8988T (cell line): ENCODE measurements around the gene DGCR8.
"Not testable (repeated sequence)": the region's sequence is repeated elsewhere in the genome, so short reads cannot be mapped to it uniquely, and the experiment has no call there.

Experiments
- DNase-seq: peaks from one replicate; pipeline ENCODE4 v3.0.0; 2011

Gene DGCR8

GRCh38 chr22:20053407-20054033, 26.5 kb upstream of the DGCR8 start:
- no peak for DNase-seq

- DNase-seq: no peak
These were observed 26.0 kb upstream of the DGCR8 start for GRCh38 chr22:20054034-20054427.

- DNase-seq: no peak
These were observed 25.6 kb upstream of the DGCR8 start for GRCh38 chr22:20054485-20054884.

- DNase-seq: no peak
These were observed 24.9 kb upstream of the DGCR8 start for GRCh38 chr22:20055144-20055543.

GRCh38 chr22:20055654-20056053, 24.4 kb upstream of the DGCR8 start:
- DNase-seq: no peak

GRCh38 chr22:20056161-20056560, 23.9 kb upstream of the DGCR8 start:
- no peak for DNase-seq

- no peak for DNase-seq
These were observed 23.2 kb upstream of the DGCR8 start for GRCh38 chr22:20056696-20057386.

GRCh38 chr22:20057596-20058268, 22.3 kb upstream of the DGCR8 start:
- DNase-seq: no peak

- DNase-seq: no peak
These were observed 20.9 kb upstream of the DGCR8 start for GRCh38 chr22:20058989-20059770.

GRCh38 chr22:20060700-20061480, 19.2 kb upstream of the DGCR8 start:
- no peak for DNase-seq

- DNase-seq: no peak
These were observed 18.6 kb upstream of the DGCR8 start for GRCh38 chr22:20061481-20061861.

GRCh38 chr22:20062043-20062765, 17.8 kb upstream of the DGCR8 start:
- DNase-seq: no peak

GRCh38 chr22:20062766-20063083, 17.3 kb upstream of the DGCR8 start:
- DNase-seq: no peak

- no peak for DNase-seq
These were observed 16.5 kb upstream of the DGCR8 start for GRCh38 chr22:20063271-20064139.

- DNase-seq: no peak
These were observed 15.9 kb upstream of the DGCR8 start for GRCh38 chr22:20064140-20064480.

GRCh38 chr22:20064545-20065262, 15.3 kb upstream of the DGCR8 start:
- no peak for DNase-seq

- no peak for DNase-seq
These were observed 14.0 kb upstream of the DGCR8 start for GRCh38 chr22:20065896-20066616.

- DNase-seq: no peak
These were observed 13.2 kb upstream of the DGCR8 start for GRCh38 chr22:20066617-20067383.

- not testable (repeated sequence) for DNase-seq
These were observed 12.7 kb upstream of the DGCR8 start for GRCh38 chr22:20067384-20067682.
